OCI-LY1 (cell line): ENCODE results near the gene ANKRD16.

Experiments
- EZH2 ChIP-seq: fragments of 200-600 bp; sonication (generic), shearing (Covaris generic); IDR thresholded peaks from 2 replicates; pipeline ENCODE4 v1.8.0; 2017; ENCODE audit warnings: borderline replicate concordance, mixed run types, mild to moderate bottlenecking, antibody characterized with exemption, low read length, moderate library complexity, mixed read lengths
- TF ChIP-seq, protein P1 (sequence below): fragments of 200-600 bp; sonication (generic), shearing (Covaris generic); IDR thresholded peaks from 2 replicates; pipeline ENCODE4 v1.5.1; 2017; ENCODE audit warnings: mild to moderate bottlenecking, antibody characterized with exemption, low read length, moderate library complexity, mixed read lengths

DNA sequence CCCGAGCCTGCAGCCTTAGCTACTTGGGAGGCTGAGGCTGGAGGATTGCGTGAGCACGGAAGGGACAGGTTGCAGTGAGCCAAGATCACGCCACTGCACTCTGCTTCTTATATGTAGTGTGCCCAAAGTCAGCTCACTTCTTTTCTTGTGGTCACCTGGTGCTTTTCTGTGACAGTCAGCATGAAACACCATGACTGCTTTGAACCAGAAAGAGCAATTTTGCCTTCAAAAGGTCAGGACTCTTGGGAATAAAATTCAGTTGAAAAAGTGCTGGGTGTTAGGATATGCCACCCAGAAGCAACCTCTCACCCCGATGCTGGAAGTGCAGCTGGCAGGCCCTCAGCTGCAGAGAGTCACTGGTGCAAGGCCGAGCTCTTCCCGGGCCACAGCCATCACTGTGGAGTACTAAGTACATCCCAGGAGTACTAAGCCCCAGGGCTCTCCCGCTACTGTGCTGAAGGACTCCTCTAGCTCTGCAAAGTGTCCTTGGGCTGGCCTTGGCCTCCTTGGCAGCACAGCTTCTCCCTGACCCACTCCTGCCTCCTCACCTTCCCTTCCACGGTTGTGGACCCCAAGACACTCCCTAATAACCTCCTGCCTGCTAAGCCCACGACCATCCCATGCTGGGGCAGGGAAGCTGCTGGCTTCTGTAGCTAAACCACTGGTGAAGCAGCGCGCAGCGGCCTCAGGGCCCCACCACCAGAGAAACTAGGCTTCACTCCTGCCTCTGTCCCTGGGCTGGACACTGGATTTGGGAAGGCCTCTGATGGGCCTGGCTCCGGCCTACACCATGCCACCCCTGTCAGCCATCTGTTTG is 58.9 kb downstream of the ANKRD16 start:
- TF ChIP-seq EZH2: no peak
- TF ChIP-seq, protein P1, sequence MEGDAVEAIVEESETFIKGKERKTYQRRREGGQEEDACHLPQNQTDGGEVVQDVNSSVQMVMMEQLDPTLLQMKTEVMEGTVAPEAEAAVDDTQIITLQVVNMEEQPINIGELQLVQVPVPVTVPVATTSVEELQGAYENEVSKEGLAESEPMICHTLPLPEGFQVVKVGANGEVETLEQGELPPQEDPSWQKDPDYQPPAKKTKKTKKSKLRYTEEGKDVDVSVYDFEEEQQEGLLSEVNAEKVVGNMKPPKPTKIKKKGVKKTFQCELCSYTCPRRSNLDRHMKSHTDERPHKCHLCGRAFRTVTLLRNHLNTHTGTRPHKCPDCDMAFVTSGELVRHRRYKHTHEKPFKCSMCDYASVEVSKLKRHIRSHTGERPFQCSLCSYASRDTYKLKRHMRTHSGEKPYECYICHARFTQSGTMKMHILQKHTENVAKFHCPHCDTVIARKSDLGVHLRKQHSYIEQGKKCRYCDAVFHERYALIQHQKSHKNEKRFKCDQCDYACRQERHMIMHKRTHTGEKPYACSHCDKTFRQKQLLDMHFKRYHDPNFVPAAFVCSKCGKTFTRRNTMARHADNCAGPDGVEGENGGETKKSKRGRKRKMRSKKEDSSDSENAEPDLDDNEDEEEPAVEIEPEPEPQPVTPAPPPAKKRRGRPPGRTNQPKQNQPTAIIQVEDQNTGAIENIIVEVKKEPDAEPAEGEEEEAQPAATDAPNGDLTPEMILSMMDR: no peak
